Liver (tissue), 3 donors: ENCODE results near the gene PCDHGA7.

ENCODE experiments used
- EGR1 ChIP-seq, 2 donors: IDR thresholded peaks; 2 replicates each; pipeline ENCODE4 v1.6.1; 2016 to 2018; ENCODE audit warnings: antibody characterized with exemption in 2 of 2, low read depth in 2 of 2
- FOXA2 ChIP-seq: IDR thresholded peaks from 2 replicates; pipeline ENCODE4 v1.6.1; 2016; ENCODE audit warnings: antibody characterized with exemption
- GABPA ChIP-seq, 2 donors: IDR thresholded peaks in 1 of 2; conservative IDR thresholded peaks in 1 of 2; 2 replicates each; pipeline ENCODE4 v1.6.1; 2016; ENCODE audit warnings: antibody characterized with exemption in 2 of 2, mild to moderate bottlenecking in 1 of 2, moderate library complexity in 1 of 2
- NR2F2 ChIP-seq: IDR thresholded peaks from 2 replicates; pipeline ENCODE4 v1.6.1; 2016; ENCODE audit warnings: antibody characterized with exemption
- SP1 ChIP-seq: IDR thresholded peaks from 2 replicates; pipeline ENCODE4 v1.6.1; 2018; ENCODE audit warnings: antibody characterized with exemption, mild to moderate bottlenecking
- TF ChIP-seq, protein P1 (sequence below): fragments of 150-350 bp; IDR thresholded peaks from 2 replicates; pipeline ENCODE4 v1.5.1; 2017; ENCODE audit warnings: improper control_type of control experiment, low read depth, low read length; ENCODE audit not compliant: missing input control
- TF ChIP-seq, protein P2 (sequence below): IDR thresholded peaks from 2 replicates; pipeline ENCODE4 v1.6.1; 2016; ENCODE audit warnings: antibody characterized with exemption
- TF ChIP-seq, protein P3 (sequence below): IDR thresholded peaks from 2 replicates; pipeline ENCODE4 v1.6.1; 2016; ENCODE audit warnings: antibody characterized with exemption
- donor health status: healthy.
- donor health status: healthy.

DNA sequence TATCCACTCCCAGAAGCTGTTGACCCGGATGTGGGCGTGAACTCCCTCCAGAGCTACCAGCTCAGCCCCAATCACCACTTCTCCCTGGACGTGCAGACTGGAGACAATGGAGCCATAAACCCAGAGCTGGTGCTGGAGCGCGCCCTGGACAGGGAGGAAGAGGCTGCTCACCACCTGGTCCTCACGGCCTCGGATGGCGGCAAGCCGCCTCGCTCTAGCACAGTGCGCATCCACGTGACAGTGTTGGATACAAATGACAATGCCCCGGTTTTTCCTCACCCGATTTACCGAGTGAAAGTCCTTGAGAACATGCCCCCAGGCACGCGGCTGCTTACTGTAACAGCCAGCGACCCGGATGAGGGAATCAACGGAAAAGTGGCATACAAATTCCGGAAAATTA lies 10.7 kb downstream of the PCDHGA7 start:
- TF ChIP-seq, protein P1, sequence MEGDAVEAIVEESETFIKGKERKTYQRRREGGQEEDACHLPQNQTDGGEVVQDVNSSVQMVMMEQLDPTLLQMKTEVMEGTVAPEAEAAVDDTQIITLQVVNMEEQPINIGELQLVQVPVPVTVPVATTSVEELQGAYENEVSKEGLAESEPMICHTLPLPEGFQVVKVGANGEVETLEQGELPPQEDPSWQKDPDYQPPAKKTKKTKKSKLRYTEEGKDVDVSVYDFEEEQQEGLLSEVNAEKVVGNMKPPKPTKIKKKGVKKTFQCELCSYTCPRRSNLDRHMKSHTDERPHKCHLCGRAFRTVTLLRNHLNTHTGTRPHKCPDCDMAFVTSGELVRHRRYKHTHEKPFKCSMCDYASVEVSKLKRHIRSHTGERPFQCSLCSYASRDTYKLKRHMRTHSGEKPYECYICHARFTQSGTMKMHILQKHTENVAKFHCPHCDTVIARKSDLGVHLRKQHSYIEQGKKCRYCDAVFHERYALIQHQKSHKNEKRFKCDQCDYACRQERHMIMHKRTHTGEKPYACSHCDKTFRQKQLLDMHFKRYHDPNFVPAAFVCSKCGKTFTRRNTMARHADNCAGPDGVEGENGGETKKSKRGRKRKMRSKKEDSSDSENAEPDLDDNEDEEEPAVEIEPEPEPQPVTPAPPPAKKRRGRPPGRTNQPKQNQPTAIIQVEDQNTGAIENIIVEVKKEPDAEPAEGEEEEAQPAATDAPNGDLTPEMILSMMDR = no peak
- TF ChIP-seq GABPA (IDR thresholded peaks at IDR 0.05 in 1 of 2, conservative IDR thresholded peaks at IDR 0.05 in 1 of 2) = no peak
- TF ChIP-seq FOXA2 = no peak
- TF ChIP-seq NR2F2 = no peak
- TF ChIP-seq SP1 = no peak
- TF ChIP-seq, protein P2, sequence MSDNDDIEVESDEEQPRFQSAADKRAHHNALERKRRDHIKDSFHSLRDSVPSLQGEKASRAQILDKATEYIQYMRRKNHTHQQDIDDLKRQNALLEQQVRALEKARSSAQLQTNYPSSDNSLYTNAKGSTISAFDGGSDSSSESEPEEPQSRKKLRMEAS = no peak
- TF ChIP-seq, protein P3, sequence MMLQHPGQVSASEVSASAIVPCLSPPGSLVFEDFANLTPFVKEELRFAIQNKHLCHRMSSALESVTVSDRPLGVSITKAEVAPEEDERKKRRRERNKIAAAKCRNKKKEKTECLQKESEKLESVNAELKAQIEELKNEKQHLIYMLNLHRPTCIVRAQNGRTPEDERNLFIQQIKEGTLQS = no peak
- no peak for TF ChIP-seq EGR1 (IDR thresholded peaks at IDR 0.05; ENCODE audit: low read depth in 2 of 2)
